Activated T-helper 1 cell treated with anti-CD3 and anti-CD28 coated beads, Interleukin-2, amount 50 U/mL, for 16 hours (primary cell): ENCODE data around the gene SLC30A1.
"Not testable (repeated sequence)": the region's sequence is repeated elsewhere in the genome, so short reads cannot be mapped to it uniquely, and the experiment has no call there.

ENCODE experiments used
- DNase-seq, 2 donors: peaks; one replicate each; pipeline ENCODE4 v3.0.0-alpha.2; 2020; ENCODE audit warnings: low read depth in 1 of 2, low spot score in 1 of 2

SLC30A1 gene

GRCh38 chr1:211588711-211589110, 9.8 kb upstream of the SLC30A1 start:
- no peak for DNase-seq

- DNase-seq = no peak
These were observed 8.2 kb upstream of the SLC30A1 start for GRCh38 chr1:211587123-211587522.

GRCh38 chr1:211586538-211586937, 7.6 kb upstream of the SLC30A1 start:
- DNase-seq = no peak

GRCh38 chr1:211583011-211583992, 4.3 kb upstream of the SLC30A1 start:
- no peak for DNase-seq

- DNase-seq = no peak
These were observed 2.6 kb upstream of the SLC30A1 start for GRCh38 chr1:211581526-211581925.

- no peak for DNase-seq
These were observed 1.3 kb upstream of the SLC30A1 start for GRCh38 chr1:211580303-211580687.

GRCh38 chr1:211579440-211580302, 710 bp upstream of the SLC30A1 start:
- DNase-seq = peak in 1 of 2 donors; percentile 42

- DNase-seq = peak; percentile 48 to 65
These were observed 932 bp downstream of the SLC30A1 start for GRCh38 chr1:211577819-211578639.

GRCh38 chr1:211577277-211577818, 1.6 kb downstream of the SLC30A1 start:
- DNase-seq = no peak

- DNase-seq = no peak
These were observed 2.2 kb downstream of the SLC30A1 start for GRCh38 chr1:211576717-211577116.

GRCh38 chr1:211574705-211575104, 4.3 kb downstream of the SLC30A1 start:
- DNase-seq = no peak

- no peak for DNase-seq
These were observed 7.0 kb downstream of the SLC30A1 start for GRCh38 chr1:211571998-211572397.

GRCh38 chr1:211570378-211570777, 8.6 kb downstream of the SLC30A1 start:
- DNase-seq = not testable (repeated sequence)

- DNase-seq = no peak
These were observed 12.4 kb downstream of the SLC30A1 start for GRCh38 chr1:211566431-211567025.

- DNase-seq = no peak
These were observed 14.9 kb downstream of the SLC30A1 start for GRCh38 chr1:211564084-211564483.

- DNase-seq = no peak
These were observed 19.5 kb downstream of the SLC30A1 start for GRCh38 chr1:211559222-211560010.

GRCh38 chr1:211557894-211558625, 20.9 kb downstream of the SLC30A1 start:
- no peak for DNase-seq

- DNase-seq = no peak
These were observed 25.4 kb downstream of the SLC30A1 start for GRCh38 chr1:211553549-211553948.
